ENCODE results near the gene CACNG8. TPM values are rescaled to one million over a fixed set of nuclear protein-coding genes. Genes with fewer than 3 reads are reported as not detected.
"Not testable (repeated sequence)": the region's sequence is repeated elsewhere in the genome, so short reads cannot be mapped to it uniquely, and the experiment has no call there.

CACNG8 gene

DNA sequence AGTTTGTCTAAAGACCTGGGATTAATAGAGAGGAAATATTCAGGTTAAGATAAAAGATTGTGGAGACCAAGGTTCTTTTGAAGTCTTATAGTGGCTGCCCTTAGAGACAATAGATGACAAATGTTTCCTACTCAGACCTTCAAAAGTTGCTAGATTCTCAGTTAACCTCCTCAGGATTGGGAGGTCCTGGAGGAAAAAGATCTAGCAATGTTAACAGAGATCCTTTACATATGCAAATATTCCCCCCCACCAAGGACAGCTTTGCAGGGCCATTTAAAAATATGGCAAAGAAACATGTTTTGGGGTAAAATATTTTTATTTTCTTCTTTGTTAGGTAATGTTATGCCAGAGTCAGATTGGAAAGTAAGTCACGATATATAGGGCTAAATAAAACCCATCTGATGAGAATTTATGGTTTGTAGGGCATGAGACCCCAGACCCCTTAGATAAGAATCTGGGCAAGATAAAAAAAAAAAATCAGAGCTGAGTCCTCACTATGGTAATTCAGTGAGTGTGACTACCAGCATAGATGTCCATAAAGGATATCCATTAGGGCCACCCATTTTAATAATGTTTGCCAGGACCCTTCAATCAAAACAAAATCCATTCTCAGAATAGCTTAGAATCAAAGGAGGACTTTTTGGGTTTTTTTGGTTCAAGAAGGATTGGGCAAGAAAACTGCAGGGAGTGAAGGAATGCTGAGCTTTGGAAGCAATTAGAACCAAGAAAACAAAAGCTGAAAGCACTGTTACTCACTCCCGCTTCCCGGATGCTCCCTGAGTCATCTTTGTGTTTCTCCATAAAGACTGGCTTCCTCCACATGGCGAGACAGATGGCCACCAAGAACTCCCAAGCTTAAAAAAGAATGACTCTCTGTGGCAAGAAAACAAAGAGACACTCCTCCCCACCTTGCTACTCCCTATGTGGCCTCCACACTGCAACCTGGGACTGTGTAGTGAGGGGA lies 72.8 kb downstream of the CACNG8 start:
- Histone ChIP-seq H2BK120ac (ENCODE audit: low read depth, low read length) (peak overlapping the region; percentile 24), H3K18ac (ENCODE audit: low read length) (peak overlapping the region; percentile 71), H3K23ac (ENCODE audit: low read length) (no peak overlapping the region), H2BK15ac (replicated peaks; ENCODE audit: low read depth) (peak overlapping the region; percentile 27), H3K27ac (ENCODE audit: low read depth, low read length) (peak overlapping the region; percentile 92), H3K4me3 (ENCODE audit: low read length) (no peak overlapping the region), H3K9ac (ENCODE audit: low read length) (no peak overlapping the region), H3K56ac (ENCODE audit: low read length) (peak overlapping the region; percentile 59), H4K8ac (ENCODE audit: low read depth, low read length) (peak overlapping the region; percentile 39), H3K4ac (ENCODE audit: low read depth, low read length) (peak overlapping the region; percentile 37), H3K36me3 (ENCODE audit: control insufficient read depth, insufficient read depth, low read length) (no peaks in the 10 kb centered on the region), H3K27me3 (ENCODE audit: insufficient read depth, low read length, poor library complexity) (no peaks in the 10 kb centered on the region), H2BK5ac (ENCODE audit: low read length) (peak overlapping the region; percentile 31), H3K79me2 (ENCODE audit: control insufficient read depth, insufficient read depth, low read length) (no peaks in the 10 kb centered on the region), H4K5ac (ENCODE audit: low read length) (no peak overlapping the region), H2AK5ac (ENCODE audit: low read length) (no peak overlapping the region), H3K79me1 (ENCODE audit: low read length) (no peaks in the 10 kb centered on the region), H3K4me2 (ENCODE audit: low read length) (no peak overlapping the region), H3K4me1 (ENCODE audit: control insufficient read depth, low read depth, low read length) (peaks cover 3% of the 10 kb centered on the region)
- peak; percentile 91 for DNase-seq
- WGBS (ENCODE audit: extremely low coverage, insufficient coverage, low lambda C conversion rate), result no CpG with 5 or more reads among the region's 4 CpGs

- not testable (repeated sequence) for H3K23ac ChIP-seq (ENCODE audit: low read length); H3K79me2 ChIP-seq (ENCODE audit: control insufficient read depth, insufficient read depth, low read length); DNase-seq; H2BK5ac ChIP-seq (ENCODE audit: low read length); H3K36me3 ChIP-seq (ENCODE audit: control insufficient read depth, insufficient read depth, low read length); H2AK5ac ChIP-seq (ENCODE audit: low read length); H3K4ac ChIP-seq (ENCODE audit: low read depth, low read length); H4K8ac ChIP-seq (ENCODE audit: low read depth, low read length); H2BK120ac ChIP-seq (ENCODE audit: low read depth, low read length); H2BK15ac ChIP-seq (replicated peaks; ENCODE audit: low read depth); H3K4me1 ChIP-seq (ENCODE audit: control insufficient read depth, low read depth, low read length); H4K5ac ChIP-seq (ENCODE audit: low read length); H3K27me3 ChIP-seq (ENCODE audit: insufficient read depth, low read length, poor library complexity); H3K4me2 ChIP-seq (ENCODE audit: low read length); H3K9ac ChIP-seq (ENCODE audit: low read length); H3K4me3 ChIP-seq (ENCODE audit: low read length); H3K79me1 ChIP-seq (ENCODE audit: low read length)
- H3K18ac ChIP-seq (ENCODE audit: low read length), result peak overlapping the region; percentile 68
- WGBS (ENCODE audit: extremely low coverage, insufficient coverage, low lambda C conversion rate), result no CpG with 5 or more reads among the region's 5 CpGs
- H3K27ac ChIP-seq (ENCODE audit: low read depth, low read length), result peak overlapping the region; percentile 75
- H3K56ac ChIP-seq (ENCODE audit: low read length), result peak overlapping the region; percentile 60
These were observed 73.8 kb downstream of the CACNG8 start for GRCh38 chr19:54036542-54036941.

Small RNA genes within 50 kb of the gene (small RNA-seq; reads per million reads assigned to genes)
- gene AC012314.20 (ENCODE audit: insufficient read depth), result not detected

Data from mesendoderm (in vitro differentiated cells).